ENCODE data around the gene USP17L28.
"Not testable (repeated sequence)": the region's sequence is repeated elsewhere in the genome, so short reads cannot be mapped to it uniquely, and the experiment has no call there.

Gene USP17L28

GRCh38 chr4:9348593-9348992 is at the start of gene USP17L28:
TSS of gene USP17L28 (plus strand) at chr4:9348893. CDS start at chr4:9348893, 0 bp downstream.
- DNase-seq (ENCODE audit: low read depth): not testable (repeated sequence)

- DNase-seq (ENCODE audit: low read depth): not testable (repeated sequence)
Observed at GRCh38 chr4:9324191-9324590, 24.5 kb upstream of the USP17L28 start.

- not testable (repeated sequence) for DNase-seq (ENCODE audit: low read depth)
Observed at GRCh38 chr4:9324865-9325264, 23.8 kb upstream of the USP17L28 start, which contains the start of gene USP17L24. TSS of gene USP17L24 (plus strand) at chr4:9325165. CDS start at chr4:9325165, 0 bp downstream.

- not testable (repeated sequence) for DNase-seq (ENCODE audit: low read depth)
Observed at GRCh38 chr4:9329611-9330010, 19.1 kb upstream of the USP17L28 start, which contains the start of gene USP17L25. TSS of gene USP17L25 (plus strand) at chr4:9329911. CDS start at chr4:9329911, 0 bp downstream.

- DNase-seq (ENCODE audit: low read depth): not testable (repeated sequence)
Observed at GRCh38 chr4:9334358-9334757, 14.3 kb upstream of the USP17L28 start, which contains the start of gene USP17L26. TSS of gene USP17L26 (plus strand) at chr4:9334658. CDS start at chr4:9334658, 0 bp downstream.

- DNase-seq (ENCODE audit: low read depth): not testable (repeated sequence)
Observed at GRCh38 chr4:9339103-9339502, 9.6 kb upstream of the USP17L28 start, which contains the start of gene USP17L5. TSS of gene USP17L5 (plus strand) at chr4:9339403. CDS start at chr4:9339403, 0 bp downstream.

GRCh38 chr4:9343848-9344247 is 4.8 kb upstream of the USP17L28 start, which contains the start of gene USP17L27:
TSS of gene USP17L27 (plus strand) at chr4:9344148. CDS start at chr4:9344148, 0 bp downstream.
- not testable (repeated sequence) for DNase-seq (ENCODE audit: low read depth)

- not testable (repeated sequence) for DNase-seq (ENCODE audit: low read depth)
Observed at GRCh38 chr4:9350866-9351265, 2.2 kb downstream of the USP17L28 start.

- DNase-seq (ENCODE audit: low read depth): not testable (repeated sequence)
Observed at GRCh38 chr4:9353338-9353737, 4.6 kb downstream of the USP17L28 start, which contains the start of gene USP17L29. TSS of gene USP17L29 (plus strand) at chr4:9353638. CDS start at chr4:9353638, 0 bp downstream.

- DNase-seq (ENCODE audit: low read depth): not testable (repeated sequence)
Observed at GRCh38 chr4:9362829-9363228, 14.1 kb downstream of the USP17L28 start, which contains the start of gene USP17L30. TSS of gene USP17L30 (plus strand) at chr4:9363129. CDS start at chr4:9363129, 0 bp downstream.

- not testable (repeated sequence) for DNase-seq (ENCODE audit: low read depth)
Observed at GRCh38 chr4:9379881-9380280, 31.2 kb downstream of the USP17L28 start.

- not testable (repeated sequence) for DNase-seq (ENCODE audit: low read depth)
Observed at GRCh38 chr4:9381012-9381534, 32.4 kb downstream of the USP17L28 start.

GRCh38 chr4:9384126-9384525 is 35.4 kb downstream of the USP17L28 start:
- DNase-seq (ENCODE audit: low read depth): no peak

- not testable (repeated sequence) for DNase-seq (ENCODE audit: low read depth)
Observed at GRCh38 chr4:9389001-9389400, 40.3 kb downstream of the USP17L28 start.

Measured in iris pigment epithelial cell (primary cell).